Measurements from ENCODE around the gene ARID1A.

Gene ARID1A

GRCh38 chr1:26677306-26678115 lies 18.3 kb upstream of the ARID1A start:
- no peaks in the 10 kb centered on the region for H3K79me2 ChIP-seq (ENCODE audit: low read length)
- H3K27ac ChIP-seq (ENCODE audit: low read length), result peak overlapping the region; percentile 21; the same call in 1 of the 2 replicates
- H3K36me3 ChIP-seq (replicated peaks; ENCODE audit: low read depth, low read length), result no peaks in the 10 kb centered on the region
- H3K9me3 ChIP-seq (ENCODE audit: insufficient read depth, low read length), result no peaks in the 10 kb centered on the region
- H3K4me3 ChIP-seq (ENCODE audit: low read length), result peak overlapping the region; percentile 54
- H2AFZ ChIP-seq (ENCODE audit: low read depth, low read length), result peak overlapping the region; percentile 65
- no peaks in the 10 kb centered on the region for H4K20me1 ChIP-seq (ENCODE audit: insufficient read depth, low read length)
- H3K4me2 ChIP-seq (ENCODE audit: low read length), result peak overlapping the region; percentile 79
- peaks cover 27% of the 10 kb centered on the region for H3K4me1 ChIP-seq (ENCODE audit: low read length)
- no peak for TF ChIP-seq EZH2phosphoT487 (IDR thresholded peaks at IDR 0.05; ENCODE audit: low read depth)
- TF ChIP-seq, protein P1, sequence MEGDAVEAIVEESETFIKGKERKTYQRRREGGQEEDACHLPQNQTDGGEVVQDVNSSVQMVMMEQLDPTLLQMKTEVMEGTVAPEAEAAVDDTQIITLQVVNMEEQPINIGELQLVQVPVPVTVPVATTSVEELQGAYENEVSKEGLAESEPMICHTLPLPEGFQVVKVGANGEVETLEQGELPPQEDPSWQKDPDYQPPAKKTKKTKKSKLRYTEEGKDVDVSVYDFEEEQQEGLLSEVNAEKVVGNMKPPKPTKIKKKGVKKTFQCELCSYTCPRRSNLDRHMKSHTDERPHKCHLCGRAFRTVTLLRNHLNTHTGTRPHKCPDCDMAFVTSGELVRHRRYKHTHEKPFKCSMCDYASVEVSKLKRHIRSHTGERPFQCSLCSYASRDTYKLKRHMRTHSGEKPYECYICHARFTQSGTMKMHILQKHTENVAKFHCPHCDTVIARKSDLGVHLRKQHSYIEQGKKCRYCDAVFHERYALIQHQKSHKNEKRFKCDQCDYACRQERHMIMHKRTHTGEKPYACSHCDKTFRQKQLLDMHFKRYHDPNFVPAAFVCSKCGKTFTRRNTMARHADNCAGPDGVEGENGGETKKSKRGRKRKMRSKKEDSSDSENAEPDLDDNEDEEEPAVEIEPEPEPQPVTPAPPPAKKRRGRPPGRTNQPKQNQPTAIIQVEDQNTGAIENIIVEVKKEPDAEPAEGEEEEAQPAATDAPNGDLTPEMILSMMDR (IDR thresholded peaks at IDR 0.05; ENCODE audit: low read depth, low read length), result peak; percentile 68
- peak overlapping the region; percentile 49 for H3K9ac ChIP-seq (ENCODE audit: low read length)
- no peaks in the 10 kb centered on the region for H3K27me3 ChIP-seq (ENCODE audit: low read depth, low read length)

- Histone ChIP-seq H3K9me3 (ENCODE audit: insufficient read depth, low read length) (no peaks in the 10 kb centered on the region), H3K27me3 (ENCODE audit: low read depth, low read length) (no peaks in the 10 kb centered on the region), H3K4me2 (ENCODE audit: low read length) (peak overlapping the region; percentile 52), H2AFZ (ENCODE audit: low read depth, low read length) (no peak overlapping the region), H3K4me3 (ENCODE audit: low read length) (no peak overlapping the region), H4K20me1 (ENCODE audit: insufficient read depth, low read length) (no peaks in the 10 kb centered on the region), H3K27ac (ENCODE audit: low read length) (no peak overlapping the region), H3K36me3 (replicated peaks; ENCODE audit: low read depth, low read length) (no peaks in the 10 kb centered on the region), H3K79me2 (ENCODE audit: low read length) (no peaks in the 10 kb centered on the region), H3K4me1 (ENCODE audit: low read length) (peaks cover 25% of the 10 kb centered on the region), H3K9ac (ENCODE audit: low read length) (no peak overlapping the region)
- TF ChIP-seq, protein P1 (IDR thresholded peaks at IDR 0.05; ENCODE audit: low read depth, low read length), result no peak
- no peak for TF ChIP-seq EZH2phosphoT487 (IDR thresholded peaks at IDR 0.05; ENCODE audit: low read depth)
These were observed 10.9 kb upstream of the ARID1A start for GRCh38 chr1:26684763-26685508.

DNA sequence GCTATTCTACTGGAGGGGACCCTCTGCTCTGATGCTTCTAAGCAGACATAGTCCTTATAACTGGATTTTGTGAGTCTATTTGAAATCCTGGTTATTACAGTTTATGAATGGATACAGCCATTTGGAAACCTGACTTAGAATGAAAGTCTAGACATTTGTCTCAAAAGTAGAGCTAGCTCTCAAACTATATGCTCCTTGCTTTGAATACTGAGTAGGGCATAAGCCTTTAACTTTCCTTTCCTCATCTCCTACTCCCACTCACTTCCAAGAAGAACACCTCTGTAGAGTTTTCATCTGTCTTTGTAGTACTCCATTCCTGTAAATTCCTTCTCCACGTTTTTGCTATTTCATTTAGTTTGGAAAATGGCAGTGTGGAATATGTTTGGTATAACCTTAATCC lies 9.0 kb upstream of the ARID1A start:
- H3K27me3 ChIP-seq (ENCODE audit: low read depth, low read length), result no peaks in the 10 kb centered on the region
- no peaks in the 10 kb centered on the region for H3K79me2 ChIP-seq (ENCODE audit: low read length)
- H3K4me2 ChIP-seq (ENCODE audit: low read length), result no peak overlapping the region

More for the DNA sequence above, 9.0 kb upstream of the ARID1A start:
- H3K9me3 ChIP-seq (ENCODE audit: insufficient read depth, low read length), result no peaks in the 10 kb centered on the region
- H3K27ac ChIP-seq (ENCODE audit: low read length), result no peak overlapping the region
- H3K4me3 ChIP-seq (ENCODE audit: low read length), result no peak overlapping the region
- no peak overlapping the region for H3K9ac ChIP-seq (ENCODE audit: low read length)
- peaks cover 16% of the 10 kb centered on the region for H3K4me1 ChIP-seq (ENCODE audit: low read length)
- no peaks in the 10 kb centered on the region for H4K20me1 ChIP-seq (ENCODE audit: insufficient read depth, low read length)
- TF ChIP-seq EZH2phosphoT487 (IDR thresholded peaks at IDR 0.05; ENCODE audit: low read depth), result no peak
- TF ChIP-seq, protein P1 (IDR thresholded peaks at IDR 0.05; ENCODE audit: low read depth, low read length), result no peak
- no peak overlapping the region for H2AFZ ChIP-seq (ENCODE audit: low read depth, low read length)
- no peaks in the 10 kb centered on the region for H3K36me3 ChIP-seq (replicated peaks; ENCODE audit: low read depth, low read length)

Data from OCI-LY3 (cell line).